Stomach (tissue), 9 donors: ENCODE data around the gene SLC35F3. TPM values are rescaled to one million over a fixed set of nuclear protein-coding genes. Genes with fewer than 3 reads are reported as not detected.
A peak's percentile ranks its signal among the peaks of the same experiment; 100 is the strongest.

Source experiments
- DNase-seq, 2 donors: peaks; one replicate each; pipeline versions ENCODE4 v3.0.0 to v3.0.0-alpha.2; 2013 to 2019
- H3K27ac ChIP-seq, 5 donors: fragments of 200-600 bp in 4 of 5; sonication (generic) in 4 of 5; one replicate each; pipeline ENCODE4 v1.5.1; 2013 to 2019; ENCODE audit warnings: mild to moderate bottlenecking in 1 of 5, moderate library complexity in 1 of 5
- H3K27me3 ChIP-seq, 3 donors: fragments of 200-600 bp; sonication (generic); one replicate each; pipeline ENCODE4 v1.5.1; 2017 to 2019; ENCODE audit warnings: mixed run types in 1 of 3
- H3K36me3 ChIP-seq, 4 donors: fragments of 200-600 bp; sonication (generic); 1 replicate in 3 of 4; 2 replicates in 1 of 4; pipeline ENCODE4 v1.5.1; 2016 to 2019
- H3K4me1 ChIP-seq, 4 donors: fragments of 200-600 bp; sonication (generic); one replicate each; pipeline ENCODE4 v1.5.1; 2016 to 2019
- H3K4me3 ChIP-seq, 4 donors: fragments of 200-600 bp; sonication (generic) in 3 of 4; one replicate each; pipeline ENCODE4 v1.5.1; 2016 to 2019; ENCODE audit warnings: mild to moderate bottlenecking in 1 of 4
- H3K9me3 ChIP-seq, 4 donors: fragments of 200-600 bp; sonication (generic); one replicate each; pipeline ENCODE4 v1.5.1; 2016 to 2019
- CTCF ChIP-seq, 7 experiments: fragments of 450-650 bp in 4 of 7; fragments of 200-600 bp in 3 of 7; sonication (generic) in 3 of 7; IDR thresholded peaks; one replicate each; pipeline ENCODE4 v1.5.1; 2016 to 2019; ENCODE audit warnings: antibody characterized with exemption in 7 of 7, control low read depth in 2 of 7, mild to moderate bottlenecking in 1 of 7
- EP300 ChIP-seq: sonication (generic); formaldehyde crosslinking; IDR thresholded peaks from one replicate; pipeline ENCODE4 v1.6.1; 2017; ENCODE audit warnings: antibody characterized with exemption
- POLR2A ChIP-seq, 4 donors: fragments of 450-650 bp; IDR thresholded peaks; one replicate each; pipeline ENCODE4 v1.6.1; 2016; ENCODE audit warnings: antibody characterized with exemption in 4 of 4, control low read depth in 2 of 4, mild to moderate bottlenecking in 1 of 4, moderate library complexity in 1 of 4
- POLR2AphosphoS5 ChIP-seq, 3 donors: sonication (generic); formaldehyde crosslinking; IDR thresholded peaks; one replicate each; pipeline ENCODE4 v1.6.1; 2016; ENCODE audit warnings: antibody characterized with exemption in 3 of 3
- whole genome bisulfite sequencing, 5 donors: extraction: QIAGEN DNeasy Blood & Tissue Kit in 3 of 5; methylation state at CpG; one replicate each; pipeline versions ENCODE4 v1.1.5 to v1.1.7; 2013 to 2018; 5-methylcytosine and 5-hydroxymethylcytosine counted together
- intact Hi-C: fragments of 100-400 bp; cut with DNase I; formaldehyde crosslinking; loops from one replicate; pipeline ENCODE4 v1.15.1; 2023; ENCODE audit warnings: low total_unique reads
- polyA plus RNA-seq, 3 donors: library from polyadenylated mRNA; stranded (reverse); fragments of 200-250 nt; gene quantifications; one replicate each; pipeline ENCODE4 v1.2.3, GENCODE V29; 2013
- total RNA-seq, 5 donors: library from RNA; depleted of rRNA; stranded (reverse); fragments of >200 nt; gene quantifications; one replicate each; pipeline versions ENCODE4 v1.1.0 to v1.2.3, GENCODE V29; 2014 to 2016
- donor health status: healthy with polysubstance abuse.
- donor health status: Bipolar disorder and iron deficiency.
- donor health status: healthy.

SLC35F3 gene
- total and polyA plus RNA-seq, 8 donors: under 0.01 to 1.5 (median 0.59) TPM; not detected in 2

GRCh38 chr1:234307726-234308125, 403.2 kb downstream of the SLC35F3 start:
- WGBS, 5 donors: 82 to 94% (median 88%) methylated on average over 6 of the region's 6 CpGs
- TF ChIP-seq POLR2AphosphoS5 (IDR thresholded peaks at IDR 0.05) (no peak), CTCF (IDR thresholded peaks at IDR 0.05) (no peak)
- intact Hi-C loops: no loop called here
- Histone ChIP-seq H3K4me1 (peaks cover 0 to 14% (median 7%) of the 10 kb centered on the region in 4 donors), H3K27ac (no peak overlapping the region), H3K36me3 (no peaks in the 10 kb centered on the region), H3K9me3 (no peaks in the 10 kb centered on the region), H3K27me3 (peaks cover 0 to 9% (median 0%) of the 10 kb centered on the region in 3 donors), H3K4me3 (no peak overlapping the region)
- DNase-seq: no peak

GRCh38 chr1:234309243-234309597, 404.7 kb downstream of the SLC35F3 start:
- Histone ChIP-seq H3K27me3 (peaks cover 0 to 14% (median 0%) of the 10 kb centered on the region in 3 donors), H3K4me1 (peaks cover 0 to 14% (median 7%) of the 10 kb centered on the region in 4 donors), H3K9me3 (no peaks in the 10 kb centered on the region), H3K36me3 (no peaks in the 10 kb centered on the region), H3K4me3 (no peak overlapping the region), H3K27ac (no peak overlapping the region)
- no peak for DNase-seq
- 59 to 77% (median 67%) methylated on average over 4 of the region's 4 CpGs for WGBS, 5 donors
- TF ChIP-seq CTCF (IDR thresholded peaks at IDR 0.05) (no peak), POLR2A (IDR thresholded peaks at IDR 0.05) (no peak), EP300 (no peak), POLR2AphosphoS5 (IDR thresholded peaks at IDR 0.05) (no peak)
- intact Hi-C loops: no loop called here

GRCh38 chr1:234309598-234310459, 405.4 kb downstream of the SLC35F3 start:
- peaks cover 0 to 14% (median 7%) of the 10 kb centered on the region in 4 donors for H3K4me1 ChIP-seq
- TF ChIP-seq EP300: no peak
- no peak for TF ChIP-seq POLR2A (IDR thresholded peaks at IDR 0.05)
- TF ChIP-seq POLR2AphosphoS5 (IDR thresholded peaks at IDR 0.05): no peak
- peak in 5 of 7 experiments; percentile 56 to 89 (median 86) for TF ChIP-seq CTCF (IDR thresholded peaks at IDR 0.05)
- H3K27me3 ChIP-seq: peaks cover 0 to 14% (median 0%) of the 10 kb centered on the region in 3 donors
- no peaks in the 10 kb centered on the region for H3K9me3 ChIP-seq
- peak; percentile 75 to 84 for DNase-seq
- intact Hi-C loops: no loop called here
- WGBS, 5 donors: 16 to 28% (median 25%) methylated on average over 26 of the region's 26 CpGs
- peak overlapping the region in 2 of 4 donors; percentile 0 to 14 for H3K4me3 ChIP-seq
- H3K27ac ChIP-seq: no peak overlapping the region
- no peaks in the 10 kb centered on the region for H3K36me3 ChIP-seq

GRCh38 chr1:234310460-234310817, 406.0 kb downstream of the SLC35F3 start:
- Histone ChIP-seq H3K27ac (no peak overlapping the region), H3K27me3 (peaks cover 0 to 14% (median 0%) of the 10 kb centered on the region in 3 donors), H3K9me3 (no peaks in the 10 kb centered on the region), H3K4me1 (peaks cover 0 to 14% (median 7%) of the 10 kb centered on the region in 4 donors), H3K4me3 (no peak overlapping the region), H3K36me3 (no peaks in the 10 kb centered on the region)
- intact Hi-C loops: no loop called here
- no peak for DNase-seq
- TF ChIP-seq CTCF (IDR thresholded peaks at IDR 0.05) (no peak), POLR2AphosphoS5 (IDR thresholded peaks at IDR 0.05) (no peak), POLR2A (IDR thresholded peaks at IDR 0.05) (no peak), EP300 (no peak)
- WGBS, 5 donors: 33 to 63% (median 53%) methylated on average over 1 of the region's 1 CpG
